Gastroesophageal sphincter (tissue), 3 donors: ENCODE measurements around the gene HLA-DPA1.

Experiments used
- POLR2AphosphoS5 ChIP-seq: sonication (generic); formaldehyde crosslinking; IDR thresholded peaks from one replicate; pipeline ENCODE4 v1.6.1; 2017; ENCODE audit warnings: antibody characterized with exemption
- TF ChIP-seq, protein P1 (sequence below), 4 experiments: fragments of 200-600 bp in 2 of 4; fragments of 450-650 bp in 2 of 4; sonication (generic) in 1 of 4; IDR thresholded peaks; one replicate each; pipeline ENCODE4 v1.5.1; 2017 to 2019; ENCODE audit warnings: antibody characterized with exemption in 4 of 4, mild to moderate bottlenecking in 2 of 4, moderate library complexity in 2 of 4

GRCh38 chr6:33072508-33073100, 845 bp downstream of the HLA-DPA1 start:
- TF ChIP-seq, protein P1, sequence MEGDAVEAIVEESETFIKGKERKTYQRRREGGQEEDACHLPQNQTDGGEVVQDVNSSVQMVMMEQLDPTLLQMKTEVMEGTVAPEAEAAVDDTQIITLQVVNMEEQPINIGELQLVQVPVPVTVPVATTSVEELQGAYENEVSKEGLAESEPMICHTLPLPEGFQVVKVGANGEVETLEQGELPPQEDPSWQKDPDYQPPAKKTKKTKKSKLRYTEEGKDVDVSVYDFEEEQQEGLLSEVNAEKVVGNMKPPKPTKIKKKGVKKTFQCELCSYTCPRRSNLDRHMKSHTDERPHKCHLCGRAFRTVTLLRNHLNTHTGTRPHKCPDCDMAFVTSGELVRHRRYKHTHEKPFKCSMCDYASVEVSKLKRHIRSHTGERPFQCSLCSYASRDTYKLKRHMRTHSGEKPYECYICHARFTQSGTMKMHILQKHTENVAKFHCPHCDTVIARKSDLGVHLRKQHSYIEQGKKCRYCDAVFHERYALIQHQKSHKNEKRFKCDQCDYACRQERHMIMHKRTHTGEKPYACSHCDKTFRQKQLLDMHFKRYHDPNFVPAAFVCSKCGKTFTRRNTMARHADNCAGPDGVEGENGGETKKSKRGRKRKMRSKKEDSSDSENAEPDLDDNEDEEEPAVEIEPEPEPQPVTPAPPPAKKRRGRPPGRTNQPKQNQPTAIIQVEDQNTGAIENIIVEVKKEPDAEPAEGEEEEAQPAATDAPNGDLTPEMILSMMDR (IDR thresholded peaks at IDR 0.05) = no peak
- TF ChIP-seq POLR2AphosphoS5 = no peak
